DOHH2 (cell line): ENCODE data around the gene TSPAN4.

ENCODE experiments used
- CTCF ChIP-seq: fragments of 200-600 bp; sonication (generic); IDR thresholded peaks from one replicate; pipeline ENCODE4 v1.5.1; 2014; ENCODE audit warnings: antibody characterized with exemption, mild to moderate bottlenecking, low read depth, low read length; ENCODE audit not compliant: poor library complexity, severe bottlenecking
- EZH2phosphoT487 ChIP-seq: fragments of 200-600 bp; sonication (generic); IDR thresholded peaks from 2 replicates; pipeline ENCODE4 v1.6.1; 2017; ENCODE audit warnings: borderline replicate concordance, mild to moderate bottlenecking, antibody characterized with exemption, low read length, moderate library complexity, mixed read lengths

- TF ChIP-seq CTCF (no peak), EZH2phosphoT487 (no peak)
These were observed 19.5 kb downstream of the TSPAN4 start for GRCh38 chr11:862081-862661.
